K562 (cell line): Measurements from ENCODE around the gene FLAD1. TPM values are rescaled to one million over a fixed set of nuclear protein-coding genes. Genes with fewer than 3 reads are reported as not detected.

ENCODE experiments used
- CBX3 ChIP-seq, 2 experiments: IDR thresholded peaks; 1 replicate in 1 of 2; 2 replicates in 1 of 2; pipeline ENCODE4 v1.6.1; 2012; ENCODE audit warnings: inconsistent platforms in 2 of 2, low read length in 2 of 2, borderline replicate concordance in 1 of 2, control low read depth in 1 of 2
- CHD4 ChIP-seq: fragments of 200-600 bp; sonication (generic); IDR thresholded peaks from 3 replicates; pipeline ENCODE4 v1.6.1; 2012; ENCODE audit warnings: low read depth, mild to moderate bottlenecking, mixed read lengths, low read length, inconsistent platforms; ENCODE audit not compliant: insufficient read depth, insufficient replicate concordance, poor library complexity, severe bottlenecking
- ERF ChIP-seq: fragments of 450-650 bp; formaldehyde crosslinking; IDR thresholded peaks from 2 replicates; pipeline ENCODE4 v1.4.0; 2020; ENCODE audit warnings: mild to moderate bottlenecking, mixed read lengths
- ETV5 ChIP-seq: sonication (generic); formaldehyde crosslinking; IDR thresholded peaks from 2 replicates; pipeline ENCODE4 v1.4.0; 2020; ENCODE audit warnings: low read depth, mild to moderate bottlenecking, missing genetic modification reagents
- GABPB1 ChIP-seq: sonication (generic); formaldehyde crosslinking; IDR thresholded peaks from 2 replicates; pipeline ENCODE4 v1.8.0; 2022; ENCODE audit warnings: mild to moderate bottlenecking, missing genetic modification reagents
- HDAC6 ChIP-seq: IDR thresholded peaks from 2 replicates; pipeline ENCODE4 v1.6.1; 2012; ENCODE audit warnings: low read depth, mild to moderate bottlenecking, control low read depth, inconsistent platforms, low read length, moderate library complexity
- MCM5 ChIP-seq: fragments of 450-650 bp; IDR thresholded peaks from 2 replicates; pipeline ENCODE4 v1.6.1; 2016; ENCODE audit warnings: low read depth
- MIER1 ChIP-seq: fragments of 450-650 bp; IDR thresholded peaks from 2 replicates; pipeline ENCODE4 v1.6.1; 2016; ENCODE audit warnings: antibody characterized with exemption, mild to moderate bottlenecking, low read depth
- NCOR1 ChIP-seq: fragments of 450-650 bp; IDR thresholded peaks from 2 replicates; pipeline ENCODE4 v1.6.1; 2016; ENCODE audit warnings: mild to moderate bottlenecking, moderate library complexity
- NFXL1 ChIP-seq: fragments of 450-650 bp; formaldehyde crosslinking; IDR thresholded peaks from 2 replicates; pipeline ENCODE4 v1.4.0; 2021; ENCODE audit warnings: mild to moderate bottlenecking
- RBM39 ChIP-seq: fragments of 200-400 bp; formaldehyde crosslinking; optimal IDR thresholded peaks from 2 replicates; pipeline ENCODE3; 2018; ENCODE audit warnings: low read depth, low read length
- SMAD2 ChIP-seq: fragments of 150-350 bp; IDR thresholded peaks from 2 replicates; pipeline ENCODE4 v1.6.1; 2014; ENCODE audit warnings: low read depth, mild to moderate bottlenecking, low read length
- SMARCC2 ChIP-seq: fragments of 450-650 bp; IDR thresholded peaks from 2 replicates; pipeline ENCODE4 v1.6.1; 2017; ENCODE audit warnings: antibody characterized with exemption, moderate library complexity, mild to moderate bottlenecking, low read depth
- SRSF3 ChIP-seq: fragments of 200-400 bp; formaldehyde crosslinking; IDR thresholded peaks from 2 replicates; pipeline ENCODE4 v1.6.1; 2016; ENCODE audit warnings: mild to moderate bottlenecking, low read length, moderate library complexity; ENCODE audit not compliant: insufficient read depth
- TAF15 ChIP-seq: fragments of 200-400 bp; formaldehyde crosslinking; IDR thresholded peaks from 2 replicates; pipeline ENCODE4 v1.6.1; 2017; ENCODE audit warnings: mild to moderate bottlenecking, low read depth, low read length, moderate library complexity
- TSHZ1 ChIP-seq: fragments of 250-450 bp; sonication (Bioruptor Pico); IDR thresholded peaks from 2 replicates; pipeline ENCODE4 v1.4.0; 2020; ENCODE audit warnings: mild to moderate bottlenecking, moderate library complexity
- ZBTB8A ChIP-seq: fragments of 450-650 bp; IDR thresholded peaks from 2 replicates; pipeline ENCODE4 v1.6.1; 2018; ENCODE audit warnings: mild to moderate bottlenecking, moderate library complexity; ENCODE audit not compliant: partially characterized antibody
- ZEB2 ChIP-seq: fragments of 450-650 bp; IDR thresholded peaks from 2 replicates; pipeline ENCODE4 v1.6.1; 2016
- ZNF444 ChIP-seq: fragments of 250-450 bp; sonication (Bioruptor Pico); IDR thresholded peaks from 2 replicates; pipeline ENCODE4 v1.4.0; 2020; ENCODE audit warnings: mild to moderate bottlenecking, moderate library complexity
- ZNF507 ChIP-seq: conservative IDR thresholded peaks from 2 replicates; pipeline ENCODE4 v1.6.1; 2017; ENCODE audit warnings: missing genetic modification characterization, missing compliant biosample characterization
- ZNF551 ChIP-seq: fragments of 250-450 bp; sonication (Bioruptor Pico); IDR thresholded peaks from 2 replicates; pipeline ENCODE4 v1.5.0; 2021; ENCODE audit warnings: mild to moderate bottlenecking, moderate library complexity
- ZNF639 ChIP-seq, 2 experiments: fragments of 200-800 bp in 1 of 2; sonication (Bioruptor generic) in 1 of 2; sonication (generic) in 1 of 2; formaldehyde crosslinking in 1 of 2; IDR thresholded peaks in 1 of 2; conservative IDR thresholded peaks in 1 of 2; 2 replicates each; pipeline versions ENCODE4 v1.5.0 to v1.6.1; 2016 to 2020; ENCODE audit warnings: missing compliant biosample characterization in 1 of 2, missing genetic modification characterization in 1 of 2, missing genetic modification reagents in 1 of 2
- polyA plus RNA-seq, 8 experiments: library from polyadenylated mRNA; depleted of rRNA in 4 of 8; stranded (reverse) in 5 of 8; unstranded in 3 of 8; fragments of >200 nt; fragmentation: Nextera tagmentation in 2 of 8; fragmentation: Illumina TruSeq in 1 of 8; extraction: Ambion mirVana in 2 of 8; extraction: Trizol in 1 of 8; gene quantifications; 2 replicates each; pipeline versions ENCODE4 v1.2.1 to v1.2.3, GENCODE V29; 2011 to 2014; ENCODE audit warnings: inconsistent platforms in 1 of 8, missing spikeins in 1 of 8
- total RNA-seq, 7 experiments: library from RNA; depleted of rRNA in 6 of 7; stranded (reverse); fragments of >200 nt in 6 of 7; fragmentation: Illumina TruSeq in 2 of 7; extraction: Trizol in 2 of 7; gene quantifications; 2 replicates each; pipeline versions ENCODE4 v1.2.1 to v1.2.3, GENCODE V29; 2011 to 2021; ENCODE audit warnings: low replicate concordance in 1 of 7

FLAD1 gene
- total and polyA plus RNA-seq, 9 of the 15 experiments (the other 6 are each of a cell fraction or from before 2014, with no cell fraction given): 24.9 to 85.8 (median 67.0) TPM

GRCh38 chr1:154999571-155000410 is 16.6 kb downstream of the FLAD1 start (continued):
- no peak for TF ChIP-seq TSHZ1
- TF ChIP-seq ERF (CRISPR knock-in tag): peak; percentile 69; the same call in 1 of the 2 replicates
- no peak for TF ChIP-seq ZNF551 (CRISPR knock-in tag)
- TF ChIP-seq SMARCC2: no peak
- TF ChIP-seq CBX3 (IDR thresholded peaks at IDR 0.05; ENCODE audit: borderline replicate concordance in 1 of 2, low read length in 2 of 2): peak in 1 of 2 experiments; percentile 53; a peak in 1 of 3 replicates
- TF ChIP-seq ZNF639 (CRISPR knock-in tag; conservative IDR thresholded peaks at IDR 0.05 in 1 of 2, IDR thresholded peaks at IDR 0.05 in 1 of 2): no peak; a peak in 1 of 4 replicates
- no peak for TF ChIP-seq ZNF507 (tag)
- no peak for TF ChIP-seq ETV5 (CRISPR knock-in tag)
- TF ChIP-seq NCOR1: peak; percentile 43
- TF ChIP-seq SRSF3: no peak
- no peak for TF ChIP-seq ZNF444 (CRISPR knock-in tag)
- peak; percentile 59 for TF ChIP-seq CHD4
- TF ChIP-seq TAF15: no peak
- no peak for TF ChIP-seq NFXL1 (CRISPR knock-in tag)
- TF ChIP-seq MCM5: no peak
- no peak for TF ChIP-seq RBM39
- no peak for TF ChIP-seq ZBTB8A
- TF ChIP-seq SMAD2: no peak
- no peak for TF ChIP-seq HDAC6
- TF ChIP-seq MIER1: no peak
- TF ChIP-seq ZEB2: peak; percentile 82; the same call in 1 of the 2 replicates
- peak; percentile 5; the same call in 1 of the 2 replicates for TF ChIP-seq GABPB1
